Measurements from ENCODE around the gene GPR180.
"Not testable (repeated sequence)": the region's sequence is repeated elsewhere in the genome, so short reads cannot be mapped to it uniquely, and the experiment has no call there.

GPR180 gene

DNA sequence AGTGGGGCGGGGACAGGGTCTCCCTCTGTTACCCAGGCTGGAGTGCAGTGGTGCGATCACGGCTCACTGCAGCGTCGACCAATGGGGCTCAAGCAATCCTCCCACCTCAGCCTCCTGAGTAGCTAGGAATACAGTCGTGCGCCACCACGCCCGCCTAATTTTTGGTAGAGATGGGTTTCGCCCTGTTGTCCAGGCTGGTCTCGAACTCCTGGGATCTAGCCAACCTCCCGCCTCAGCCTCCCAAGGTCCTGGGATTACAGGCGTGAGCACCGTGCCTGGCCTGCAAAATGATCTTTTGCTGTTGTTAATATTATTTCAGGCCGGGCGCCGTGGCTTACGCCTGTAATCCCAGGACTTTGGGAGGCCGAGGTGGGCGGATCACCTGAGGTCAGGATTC is 5.1 kb upstream of the GPR180 start:
- DNase-seq (ENCODE audit: low read depth), result no peak

DNA sequence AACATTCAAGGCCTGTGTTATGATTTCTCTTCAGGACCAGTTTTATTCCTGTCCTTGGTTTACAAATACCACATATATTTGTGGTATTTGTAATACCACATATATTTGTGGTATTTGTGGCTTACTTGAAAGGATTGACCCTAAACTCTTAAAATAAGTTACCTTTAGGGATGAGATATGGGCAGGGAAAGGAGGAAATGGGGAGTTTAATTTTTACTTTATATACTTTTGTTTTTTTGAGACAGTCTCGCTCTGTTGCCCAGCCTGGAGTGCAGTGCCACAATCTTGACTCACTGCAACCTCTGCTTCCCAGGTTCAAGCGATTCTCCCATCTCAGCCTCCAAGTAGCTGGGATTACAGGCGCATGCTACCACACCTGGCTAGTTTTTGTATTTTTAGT is 3.4 kb upstream of the GPR180 start:
- no peak for DNase-seq (ENCODE audit: low read depth)

DNA sequence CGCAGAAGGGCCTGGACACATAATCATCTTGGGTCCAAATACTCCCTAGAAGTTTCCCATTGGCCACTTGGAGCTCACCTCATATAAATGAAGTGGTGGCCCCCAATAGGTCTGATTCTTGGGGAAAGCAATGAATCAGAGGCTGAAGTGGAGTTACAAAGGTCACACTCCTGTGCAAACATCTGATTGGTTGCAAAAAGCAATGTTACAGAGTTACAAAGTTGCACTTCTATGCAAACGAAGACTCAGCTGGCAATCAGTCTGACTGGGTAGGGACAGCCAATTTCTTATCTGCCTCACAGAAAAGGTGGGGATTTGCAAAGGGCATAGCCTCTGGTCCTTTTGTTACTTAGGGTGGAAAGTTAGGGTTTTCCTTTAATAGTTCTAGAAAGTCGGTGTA is 1.8 kb upstream of the GPR180 start:
- DNase-seq (ENCODE audit: low read depth), result no peak

DNA sequence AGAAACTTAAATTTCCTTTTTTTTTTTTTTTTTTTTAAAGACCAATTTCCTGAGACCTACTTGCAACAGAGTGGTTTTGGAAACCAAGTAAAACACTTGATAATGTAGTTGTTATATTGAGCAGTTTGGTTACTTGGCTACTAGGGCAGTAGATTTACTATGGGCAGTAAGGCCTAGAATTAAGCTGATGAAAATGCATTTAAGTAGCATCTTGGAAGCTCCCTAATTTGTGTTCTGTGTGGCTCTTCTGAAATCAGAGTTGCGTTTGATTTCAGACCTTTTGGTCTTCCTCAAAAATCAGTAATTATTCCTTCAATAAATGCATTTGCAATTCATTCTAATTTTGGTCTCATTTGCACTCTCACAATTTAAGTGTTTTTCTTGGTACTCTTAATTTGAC is 810 bp downstream of the GPR180 start:
- no peak for DNase-seq (ENCODE audit: low read depth)

DNA sequence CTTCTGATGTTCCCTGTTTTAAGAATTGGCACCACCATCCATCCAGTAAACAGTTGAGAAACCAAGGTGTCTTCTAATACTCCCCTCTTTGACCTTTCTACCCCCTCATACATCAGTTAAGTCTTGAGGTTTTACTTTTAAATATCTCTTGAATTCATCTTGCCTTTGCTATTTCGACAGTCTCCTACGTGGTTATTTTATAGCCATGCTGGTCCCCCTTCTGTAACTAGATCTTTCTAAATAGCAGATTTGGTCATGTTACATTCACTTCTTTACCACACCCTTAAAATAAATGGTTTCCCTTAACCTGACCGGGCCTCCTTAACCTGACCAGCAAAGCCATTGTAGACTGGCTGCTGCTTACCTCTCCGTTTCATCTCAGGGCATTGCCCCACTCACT is 5.4 kb downstream of the GPR180 start:
- no peak for DNase-seq (ENCODE audit: low read depth)

DNA sequence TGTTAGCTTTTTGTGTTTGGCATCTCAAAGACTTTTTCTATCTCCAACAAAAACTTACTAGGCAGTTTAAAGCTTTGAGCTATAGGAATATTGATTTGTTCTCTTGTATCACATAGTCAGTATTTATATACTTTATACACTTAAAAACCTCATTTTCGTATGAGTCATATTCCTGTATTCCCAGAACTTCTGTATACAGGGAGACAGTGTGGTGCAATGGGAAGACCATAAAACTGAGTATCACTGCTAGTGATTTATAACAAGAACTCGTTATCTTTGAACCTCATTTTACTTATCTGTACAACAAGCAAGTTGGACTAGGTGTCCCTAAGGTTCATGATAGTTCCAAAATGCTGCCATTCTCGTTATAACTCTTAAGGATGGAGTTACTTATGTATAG is 6.3 kb downstream of the GPR180 start:
- DNase-seq (ENCODE audit: low read depth), result no peak

DNA sequence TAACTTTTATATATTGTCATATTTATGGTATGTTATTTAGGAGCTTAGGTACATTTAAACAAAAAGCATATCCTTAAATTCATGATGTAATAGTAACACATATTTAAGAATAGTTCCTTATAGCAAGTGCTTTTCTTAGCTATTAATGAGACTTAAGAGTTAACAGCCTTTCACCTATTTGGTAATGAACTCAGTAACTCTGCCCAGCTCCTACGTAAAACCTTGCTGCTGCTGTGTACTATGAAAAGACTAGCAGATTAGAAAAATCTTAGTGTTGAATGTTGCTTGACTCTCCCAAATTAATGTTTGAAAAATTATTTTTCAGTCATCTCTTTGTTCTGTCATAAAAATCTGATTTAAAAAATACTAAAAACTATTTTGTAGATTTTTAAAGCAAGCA is 6.9 kb downstream of the GPR180 start:
- DNase-seq (ENCODE audit: low read depth), result no peak

DNA sequence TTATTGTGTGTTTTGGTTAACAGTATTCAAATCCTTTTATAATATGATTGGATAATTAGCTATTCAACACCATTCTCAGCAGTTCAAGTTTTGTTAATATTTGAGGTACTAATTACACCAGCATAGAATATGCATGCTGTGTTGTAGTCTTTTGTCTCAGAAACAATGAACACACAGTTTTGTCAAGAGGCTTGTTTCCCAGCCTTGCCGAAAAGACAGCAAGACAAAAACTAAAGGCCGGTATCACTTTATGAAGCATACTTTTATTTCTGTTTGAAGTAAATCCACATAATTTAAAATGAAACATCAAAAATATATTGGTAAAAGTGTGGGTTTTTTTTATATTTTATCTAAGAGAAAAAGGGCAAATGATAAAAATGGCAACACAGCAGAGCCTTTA is 7.5 kb downstream of the GPR180 start:
- no peak for DNase-seq (ENCODE audit: low read depth)

DNA sequence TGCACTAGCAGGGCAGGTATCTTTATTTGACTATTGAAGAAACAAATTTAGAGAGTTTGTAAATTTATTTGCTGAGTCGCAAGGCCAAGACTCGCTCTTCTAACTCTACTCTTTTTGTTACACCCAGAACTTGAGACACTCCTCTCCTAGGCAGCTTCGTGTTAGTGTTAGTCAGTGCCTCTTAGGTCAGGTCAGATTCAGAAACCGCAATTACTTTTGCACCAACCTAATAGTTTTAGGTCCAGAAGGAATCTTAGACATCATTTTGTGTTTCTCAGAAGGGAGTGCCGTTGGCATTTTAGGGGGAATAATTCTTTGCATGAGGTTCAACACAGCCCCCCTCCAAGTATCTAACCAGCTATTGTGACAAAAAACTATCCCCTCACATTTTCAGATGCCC is 8.8 kb downstream of the GPR180 start:
- no peak for DNase-seq (ENCODE audit: low read depth)

DNA sequence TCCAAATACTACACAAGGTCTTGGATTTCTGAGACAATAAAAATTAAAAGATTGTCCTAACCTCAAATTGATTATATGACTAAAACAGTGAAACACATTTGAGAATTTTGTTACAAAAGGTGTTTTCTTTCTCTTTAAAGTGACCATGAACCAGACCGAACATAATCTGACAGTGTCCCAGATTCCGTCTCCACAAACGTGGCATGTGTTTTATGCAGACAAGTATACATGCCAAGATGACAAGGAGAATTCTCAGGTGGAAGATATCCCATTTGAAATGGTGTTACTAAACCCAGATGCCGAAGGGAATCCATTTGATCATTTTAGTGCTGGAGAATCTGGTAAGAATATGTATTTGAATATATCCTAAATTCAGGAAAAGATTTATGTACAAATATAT is 10.4 kb downstream of the GPR180 start:
- DNase-seq (ENCODE audit: low read depth), result no peak

DNA sequence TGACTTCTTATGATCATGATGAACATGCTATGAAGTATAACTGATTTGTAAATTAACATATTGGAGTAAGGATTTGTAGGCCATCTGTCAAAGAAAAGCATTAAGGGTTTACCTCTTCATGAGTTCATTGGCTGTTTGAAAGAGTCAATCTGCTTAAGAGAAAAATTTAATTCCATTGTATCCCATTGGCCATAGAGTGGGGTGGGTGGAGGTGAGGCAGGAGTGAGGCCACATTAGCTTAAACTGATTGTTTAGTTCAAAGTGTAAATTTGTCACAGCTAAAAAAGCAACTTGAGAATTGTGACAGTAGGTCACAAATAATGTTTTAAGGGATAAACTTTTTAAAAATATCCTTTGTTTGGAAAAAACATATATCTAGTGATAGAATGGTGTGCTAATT is 11.4 kb downstream of the GPR180 start:
- no peak for DNase-seq (ENCODE audit: low read depth)

DNA sequence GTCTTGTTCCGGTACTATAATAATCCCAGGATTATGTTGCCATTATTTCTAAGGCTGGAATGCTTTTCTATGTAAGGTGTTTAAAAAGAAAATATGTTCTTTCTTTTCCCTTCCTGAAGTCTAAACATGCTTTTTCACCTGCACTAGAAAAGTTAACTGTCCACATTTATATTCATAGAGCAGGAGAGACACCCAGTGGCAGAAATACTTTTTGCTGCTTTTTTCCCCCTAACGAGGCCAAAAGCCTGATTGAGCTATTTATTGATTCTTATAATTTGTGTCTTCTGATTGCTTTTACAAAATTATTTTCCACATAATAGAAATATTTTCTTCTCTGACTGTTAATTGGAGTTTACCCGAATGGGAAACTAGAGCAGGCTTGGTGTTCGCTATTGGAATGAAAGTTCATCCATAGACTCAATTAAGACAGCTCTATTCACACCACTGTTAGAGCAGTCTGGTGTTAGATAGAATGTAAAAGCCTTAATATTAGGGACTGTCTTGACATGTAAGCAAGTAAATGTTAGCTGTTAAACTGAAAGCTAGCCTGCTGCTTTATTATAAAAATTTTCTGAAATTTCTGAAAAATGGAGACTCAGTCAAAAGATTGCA is 15.8 kb downstream of the GPR180 start:
- peak; percentile 31 for DNase-seq (ENCODE audit: low read depth)

DNA sequence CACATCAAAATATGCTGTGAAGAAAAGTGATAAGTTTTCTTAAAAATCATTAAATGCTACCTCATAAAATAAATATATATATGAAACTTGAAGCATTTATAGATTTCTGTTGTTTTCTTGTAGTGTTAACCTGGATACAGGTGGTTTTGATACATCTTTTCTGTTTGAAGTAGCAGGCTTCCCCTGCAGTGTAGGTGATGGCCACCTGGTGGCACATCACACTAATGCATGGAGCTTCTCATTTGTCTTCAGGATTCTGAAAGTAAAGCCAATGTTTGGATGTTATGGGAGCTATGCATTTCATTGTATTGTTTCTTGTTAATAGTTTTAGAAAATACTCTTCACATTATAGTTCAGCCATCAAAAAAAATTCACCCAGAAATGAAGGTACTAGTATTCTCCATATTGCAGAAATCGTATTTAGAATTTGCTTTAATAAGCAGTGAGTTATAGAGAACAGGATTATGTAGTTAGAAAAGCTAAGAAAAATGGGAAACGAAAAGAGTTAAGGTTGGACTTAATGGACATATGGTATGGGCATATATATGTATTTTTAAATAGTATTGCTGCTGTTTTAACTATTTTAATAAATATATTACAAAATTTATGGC is 18.7 kb downstream of the GPR180 start:
- no peak for DNase-seq (ENCODE audit: low read depth)

DNA sequence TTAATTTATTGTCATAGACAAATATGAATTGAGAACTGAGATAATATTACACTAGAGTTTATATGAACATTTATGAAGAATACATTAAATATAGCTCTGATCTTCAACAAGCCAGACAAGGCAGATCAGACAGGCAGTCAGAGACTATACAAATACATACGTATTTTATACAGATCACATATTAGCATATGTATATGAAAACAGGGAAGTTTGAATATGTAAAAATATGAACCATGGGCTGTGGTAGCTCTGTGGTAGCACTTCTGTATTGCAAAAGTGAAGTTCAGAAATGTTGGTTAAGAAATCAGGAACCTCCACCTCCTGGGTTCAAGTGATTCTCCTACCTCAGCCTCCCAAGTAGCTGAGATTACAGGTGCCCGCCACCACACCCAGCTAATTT is 20.7 kb downstream of the GPR180 start:
- DNase-seq (ENCODE audit: low read depth), result no peak

DNA sequence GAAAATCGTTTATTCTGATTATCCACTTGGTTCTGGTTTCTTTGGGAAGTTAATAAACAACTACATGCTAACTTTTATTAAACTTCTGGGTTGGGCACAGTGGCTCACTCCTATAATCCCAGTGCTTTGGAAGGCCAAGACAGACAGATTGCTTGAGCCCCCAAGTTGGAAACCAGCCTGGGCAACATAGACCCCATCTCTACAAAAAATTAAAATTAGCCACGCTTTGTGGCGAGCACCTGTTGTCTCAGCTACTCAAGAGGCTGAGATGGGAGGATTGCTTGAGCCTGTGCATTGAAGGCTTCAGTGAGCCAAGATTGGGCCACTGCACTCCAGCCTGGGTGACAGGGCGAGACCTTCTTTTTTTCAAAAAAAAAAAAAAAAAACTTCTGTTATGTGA is 21.7 kb downstream of the GPR180 start:
- DNase-seq (ENCODE audit: low read depth), result no peak

DNA sequence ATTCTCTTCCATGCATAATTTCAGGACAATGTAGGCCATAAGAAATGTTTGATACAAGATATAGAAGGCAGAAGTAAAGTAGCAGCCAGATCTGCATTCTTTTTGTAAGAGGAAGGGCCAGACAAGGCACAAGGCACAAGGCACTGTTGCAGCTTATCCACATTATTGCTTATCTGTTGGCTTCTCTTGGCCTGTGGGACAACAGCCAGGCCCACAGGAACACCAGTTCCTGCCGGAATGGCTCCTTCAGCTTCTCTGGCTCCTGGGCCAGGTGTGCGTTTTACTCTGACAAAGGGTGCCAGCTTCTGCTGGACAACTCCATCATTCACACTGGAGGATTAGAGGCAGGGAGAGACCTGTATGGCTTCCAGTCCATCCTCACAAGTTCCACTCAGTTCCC is 29.2 kb downstream of the GPR180 start:
- DNase-seq (ENCODE audit: low read depth), result no peak

DNA sequence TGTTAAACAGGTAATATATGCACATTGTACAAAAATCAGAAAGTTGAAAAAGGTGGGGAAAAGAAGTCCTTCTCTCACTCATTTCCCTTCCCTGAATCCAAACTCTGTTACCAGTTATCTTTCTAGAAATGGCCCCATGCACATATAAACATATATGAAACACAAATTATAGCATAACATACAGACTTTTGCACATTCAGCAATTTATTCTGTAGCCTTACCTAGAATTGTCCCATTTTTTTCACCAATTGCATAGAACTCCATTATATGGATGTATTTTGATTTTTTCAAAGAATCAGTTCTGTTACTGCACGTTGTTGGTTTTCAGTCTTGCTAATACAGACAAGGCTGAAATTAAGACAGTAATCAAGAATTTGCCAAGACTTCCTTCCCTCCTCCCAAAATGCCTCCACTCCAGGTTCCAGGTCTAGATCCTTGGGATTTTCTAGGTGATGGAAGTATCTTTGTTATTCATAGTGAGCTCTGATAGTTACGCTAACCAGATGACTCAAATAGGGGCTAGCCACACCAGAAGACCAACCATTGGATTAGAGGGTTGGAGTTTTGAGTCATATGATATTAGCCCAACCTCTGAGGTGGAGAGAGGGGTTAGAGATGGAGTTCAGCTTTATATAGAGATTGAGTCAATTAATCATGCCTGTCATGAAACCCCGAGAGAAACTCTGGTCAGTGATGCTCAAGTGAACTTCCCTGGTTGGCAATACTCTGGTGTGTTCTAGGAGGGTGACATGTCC is 30.7 kb downstream of the GPR180 start:
- no peak for DNase-seq (ENCODE audit: low read depth)

DNA sequence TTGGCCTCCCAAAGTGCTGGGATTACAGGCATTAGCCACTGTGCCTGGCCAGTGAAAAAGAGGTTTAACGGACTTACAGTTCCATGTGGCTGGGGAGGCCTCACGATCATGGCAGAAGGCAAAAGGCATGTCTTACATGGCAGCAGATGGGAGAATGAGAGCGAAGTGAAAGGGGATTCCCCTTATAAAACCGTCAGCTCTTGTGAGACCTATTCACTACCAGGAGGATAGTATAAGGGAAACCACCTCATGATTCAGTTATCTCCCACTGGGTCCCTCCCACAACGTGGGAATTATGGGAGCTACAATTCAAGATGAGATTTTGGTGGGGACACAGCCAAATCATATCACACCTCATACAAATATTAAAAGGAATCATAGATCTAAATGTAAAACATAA is 34.4 kb downstream of the GPR180 start:
- DNase-seq (ENCODE audit: low read depth), result not testable (repeated sequence)

DNA sequence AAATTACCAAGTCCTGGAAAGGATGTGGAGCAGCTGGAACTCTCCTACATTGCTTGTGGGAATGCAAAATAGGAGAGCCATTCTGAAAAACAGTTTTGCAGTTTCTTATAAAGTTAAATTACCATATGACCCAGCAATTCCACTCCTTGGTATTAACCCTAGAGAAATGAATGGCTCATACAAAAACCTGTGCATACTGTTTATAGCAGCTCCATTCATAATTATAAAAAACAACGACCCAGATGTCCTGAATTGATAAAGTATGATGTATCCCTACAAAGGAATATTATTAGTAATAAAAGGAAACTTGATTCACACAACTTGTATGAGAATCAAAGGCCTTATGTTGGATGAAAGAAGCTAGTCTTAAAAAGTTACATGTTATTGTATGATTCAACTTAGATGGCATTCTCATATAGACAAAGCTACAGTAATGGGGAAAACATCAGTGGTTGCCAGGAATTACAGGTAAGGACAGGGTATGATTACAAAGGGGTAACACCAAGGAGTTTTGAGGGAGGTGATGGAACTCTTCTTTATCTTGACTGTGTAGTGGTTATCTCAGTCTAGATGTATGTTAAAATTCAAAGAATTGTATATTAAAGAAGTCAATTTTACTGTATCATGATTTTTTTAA is 35.4 kb downstream of the GPR180 start:
- no peak for DNase-seq (ENCODE audit: low read depth)

DNA sequence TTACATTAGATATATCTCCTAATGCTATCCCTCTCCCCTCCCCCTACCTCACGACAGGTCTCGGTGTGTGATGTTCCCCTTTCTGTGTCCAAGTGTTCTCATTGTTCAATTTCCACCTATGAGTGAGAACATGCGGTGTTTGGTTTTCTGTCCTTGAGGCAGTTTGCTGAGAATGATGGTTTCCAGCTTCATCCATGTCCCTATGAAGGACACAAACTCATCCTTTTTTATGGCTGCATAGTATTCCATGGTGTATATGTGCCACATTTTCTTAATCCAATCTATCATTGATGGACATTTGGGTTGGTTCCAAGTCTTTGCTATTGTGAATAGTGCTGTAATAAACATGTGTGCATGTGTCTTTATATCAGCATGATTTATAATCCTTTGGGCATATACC is 36.0 kb downstream of the GPR180 start:
- DNase-seq (ENCODE audit: low read depth), result not testable (repeated sequence)

DNA sequence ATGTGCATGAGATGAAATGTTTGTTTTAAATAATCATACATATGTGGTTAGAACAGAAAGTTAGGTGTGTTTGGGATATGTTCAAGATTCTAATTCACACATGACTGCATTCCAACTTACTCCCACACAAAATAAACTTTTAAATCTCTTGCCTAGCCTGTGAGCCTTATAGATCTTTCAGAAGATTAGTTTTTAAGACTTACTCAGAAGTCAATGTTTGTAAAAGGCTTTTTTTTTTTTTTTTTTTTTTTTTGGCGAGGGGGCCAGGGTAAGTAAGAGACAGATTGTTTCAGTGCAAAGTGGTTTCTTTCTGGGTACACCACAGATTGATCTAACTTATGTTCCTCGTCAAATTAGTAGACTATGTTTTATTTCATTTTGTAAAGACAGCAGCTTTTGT is 39.1 kb downstream of the GPR180 start:
- DNase-seq (ENCODE audit: low read depth), result no peak

DNA sequence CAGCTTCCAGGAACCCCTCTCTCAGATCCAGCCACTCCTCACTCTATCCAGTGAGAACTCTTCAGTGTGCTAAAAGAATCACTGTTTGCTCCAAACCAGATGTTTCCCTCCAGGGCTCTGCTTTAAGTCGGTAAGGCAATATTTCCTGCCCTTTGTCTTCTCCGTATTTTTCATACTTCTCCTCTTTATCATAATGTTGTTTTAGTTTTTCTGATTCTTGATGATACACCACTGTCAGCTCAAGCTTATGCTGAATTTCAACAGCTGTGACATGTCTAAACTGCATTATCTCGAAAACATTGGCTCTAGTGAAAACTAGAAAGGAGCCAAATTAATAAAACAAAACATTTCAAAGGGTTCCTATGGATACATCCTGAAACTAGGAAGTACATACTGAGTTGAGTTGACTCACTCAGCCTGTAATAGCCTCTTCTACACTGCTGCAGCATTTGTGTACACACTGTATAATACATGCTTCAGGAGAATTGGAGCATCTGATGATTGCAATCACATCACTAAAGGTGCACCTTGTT is 39.8 kb downstream of the GPR180 start:
- no peak for DNase-seq (ENCODE audit: low read depth)

DNA sequence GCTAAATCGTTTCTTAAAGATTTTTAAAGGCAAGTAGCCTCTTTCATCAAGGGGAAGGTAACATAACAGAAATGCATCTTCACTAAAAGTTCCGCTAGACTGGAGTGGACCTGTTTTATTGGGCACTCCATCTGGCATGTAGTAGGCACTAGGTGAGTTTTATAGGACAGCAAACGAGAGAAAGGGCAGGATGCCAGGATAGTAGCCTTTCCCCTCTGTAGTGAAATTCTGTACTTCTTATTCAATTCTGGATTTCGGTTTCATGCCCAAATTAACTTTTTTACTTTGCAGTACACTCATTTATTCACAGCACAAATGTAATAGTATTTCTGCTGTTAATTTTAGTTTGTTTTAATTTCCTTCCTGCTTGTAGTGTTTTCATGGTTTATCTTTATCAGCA is 45.2 kb downstream of the GPR180 start:
- DNase-seq (ENCODE audit: low read depth), result no peak
